Gastrocnemius medialis (tissue), 4 donors: ENCODE data around the gene TMEM207.

Experiments used
- POLR2A ChIP-seq, 2 donors: fragments of 450-650 bp; IDR thresholded peaks; one replicate each; pipeline ENCODE4 v1.6.1; 2017; ENCODE audit warnings: antibody characterized with exemption in 2 of 2, mild to moderate bottlenecking in 2 of 2, moderate library complexity in 2 of 2
- TF ChIP-seq, protein P1 (sequence below), 5 experiments: fragments of 450-650 bp in 3 of 5; fragments of 200-600 bp in 2 of 5; sonication (generic) in 2 of 5; IDR thresholded peaks in 4 of 5; conservative IDR thresholded peaks in 1 of 5; 1 replicate in 4 of 5; 2 replicates in 1 of 5; pipeline ENCODE4 v1.5.1; 2016 to 2019; ENCODE audit warnings: antibody characterized with exemption in 5 of 5, mild to moderate bottlenecking in 3 of 5, moderate library complexity in 3 of 5

DNA sequence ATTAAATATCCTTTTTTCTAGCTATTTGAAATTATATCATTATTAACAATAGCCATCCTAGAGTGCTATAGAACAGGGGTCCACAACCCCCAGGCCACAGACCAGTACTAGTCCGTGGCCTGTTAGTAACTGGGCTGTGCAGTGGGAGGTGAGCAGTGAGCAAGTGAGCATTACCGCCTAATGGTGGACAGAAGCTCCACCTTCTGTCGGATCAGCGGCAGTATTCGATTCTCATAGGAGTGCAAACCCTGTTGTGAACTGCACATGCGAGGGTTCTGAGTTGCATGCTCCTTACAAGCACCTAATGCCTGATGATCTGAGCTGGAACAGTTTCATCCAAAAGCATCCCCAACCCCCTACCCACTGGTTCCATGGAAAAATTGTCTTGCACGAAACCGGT lies 50.0 kb downstream of the TMEM207 start:
- TF ChIP-seq, protein P1, sequence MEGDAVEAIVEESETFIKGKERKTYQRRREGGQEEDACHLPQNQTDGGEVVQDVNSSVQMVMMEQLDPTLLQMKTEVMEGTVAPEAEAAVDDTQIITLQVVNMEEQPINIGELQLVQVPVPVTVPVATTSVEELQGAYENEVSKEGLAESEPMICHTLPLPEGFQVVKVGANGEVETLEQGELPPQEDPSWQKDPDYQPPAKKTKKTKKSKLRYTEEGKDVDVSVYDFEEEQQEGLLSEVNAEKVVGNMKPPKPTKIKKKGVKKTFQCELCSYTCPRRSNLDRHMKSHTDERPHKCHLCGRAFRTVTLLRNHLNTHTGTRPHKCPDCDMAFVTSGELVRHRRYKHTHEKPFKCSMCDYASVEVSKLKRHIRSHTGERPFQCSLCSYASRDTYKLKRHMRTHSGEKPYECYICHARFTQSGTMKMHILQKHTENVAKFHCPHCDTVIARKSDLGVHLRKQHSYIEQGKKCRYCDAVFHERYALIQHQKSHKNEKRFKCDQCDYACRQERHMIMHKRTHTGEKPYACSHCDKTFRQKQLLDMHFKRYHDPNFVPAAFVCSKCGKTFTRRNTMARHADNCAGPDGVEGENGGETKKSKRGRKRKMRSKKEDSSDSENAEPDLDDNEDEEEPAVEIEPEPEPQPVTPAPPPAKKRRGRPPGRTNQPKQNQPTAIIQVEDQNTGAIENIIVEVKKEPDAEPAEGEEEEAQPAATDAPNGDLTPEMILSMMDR (IDR thresholded peaks at IDR 0.05 in 4 of 5, conservative IDR thresholded peaks at IDR 0.05 in 1 of 5), result no peak
- TF ChIP-seq POLR2A (IDR thresholded peaks at IDR 0.05), result no peak
